Femur (tissue), 1 donor: ENCODE measurements around the gene RAP1GDS1.
"Not testable (repeated sequence)": the region's sequence is repeated elsewhere in the genome, so short reads cannot be mapped to it uniquely, and the experiment has no call there.

ENCODE experiments used
- DNase-seq: peaks from one replicate; pipeline ENCODE4 v3.0.0-alpha.2; 2017

The RAP1GDS1 gene

GRCh38 chr4:98446499-98447375 lies 185.6 kb downstream of the RAP1GDS1 start:
- no peak for DNase-seq

- DNase-seq: no peak
These were observed 186.5 kb downstream of the RAP1GDS1 start for GRCh38 chr4:98447648-98448047.

- peak; percentile 68 for DNase-seq
These were observed 187.7 kb downstream of the RAP1GDS1 start for GRCh38 chr4:98448908-98449307.

- DNase-seq: no peak
These were observed 190.9 kb downstream of the RAP1GDS1 start for GRCh38 chr4:98452091-98452490.

GRCh38 chr4:98457422-98457821 lies 196.2 kb downstream of the RAP1GDS1 start:
- not testable (repeated sequence) for DNase-seq

GRCh38 chr4:98461121-98461865 lies 200.1 kb downstream of the RAP1GDS1 start:
- DNase-seq: not testable (repeated sequence)

GRCh38 chr4:98462487-98462886 lies 201.3 kb downstream of the RAP1GDS1 start:
- DNase-seq: no peak

- DNase-seq: no peak
These were observed 205.8 kb downstream of the RAP1GDS1 start for GRCh38 chr4:98466868-98467599.

GRCh38 chr4:98467627-98468072 lies 206.5 kb downstream of the RAP1GDS1 start:
- DNase-seq: peak; percentile 88

GRCh38 chr4:98468709-98469108 lies 207.5 kb downstream of the RAP1GDS1 start:
- DNase-seq: peak; percentile 73

GRCh38 chr4:98469771-98470170 lies 208.6 kb downstream of the RAP1GDS1 start:
- no peak for DNase-seq

- no peak for DNase-seq
These were observed 209.2 kb downstream of the RAP1GDS1 start for GRCh38 chr4:98470366-98470765.

GRCh38 chr4:98470831-98471230 lies 209.6 kb downstream of the RAP1GDS1 start:
- DNase-seq: no peak

GRCh38 chr4:98473046-98473445 lies 211.9 kb downstream of the RAP1GDS1 start:
- DNase-seq: no peak

- DNase-seq: no peak
These were observed 213.2 kb downstream of the RAP1GDS1 start for GRCh38 chr4:98474408-98474844.

- no peak for DNase-seq
These were observed 215.7 kb downstream of the RAP1GDS1 start for GRCh38 chr4:98476891-98477290.

- DNase-seq: not testable (repeated sequence)
These were observed 218.4 kb downstream of the RAP1GDS1 start for GRCh38 chr4:98479590-98479989.

GRCh38 chr4:98480535-98480934 lies 219.4 kb downstream of the RAP1GDS1 start:
- no peak for DNase-seq

GRCh38 chr4:98481167-98481566 lies 220.0 kb downstream of the RAP1GDS1 start:
- no peak for DNase-seq

- DNase-seq: no peak
These were observed 221.3 kb downstream of the RAP1GDS1 start for GRCh38 chr4:98482503-98482846.

- no peak for DNase-seq
These were observed 221.9 kb downstream of the RAP1GDS1 start for GRCh38 chr4:98482847-98483806.

GRCh38 chr4:98484031-98484430 lies 222.8 kb downstream of the RAP1GDS1 start:
- DNase-seq: no peak
